GM21825 (cell line): ENCODE data around the gene CPNE7.
"Not testable (repeated sequence)": the region's sequence is repeated elsewhere in the genome, so short reads cannot be mapped to it uniquely, and the experiment has no call there.

Experiments
- ATAC-seq: cut with Tn5 transposase; IDR thresholded peaks from one replicate; pipeline ENCODE4 v1.9.1; 2021; ENCODE audit warnings: mild to moderate bottlenecking, moderate library complexity; ENCODE audit not compliant: unreplicated experiment

The CPNE7 gene

GRCh38 chr16:89621136-89621697 lies 45.7 kb downstream of the CPNE7 start:
- no peak for ATAC-seq

DNA sequence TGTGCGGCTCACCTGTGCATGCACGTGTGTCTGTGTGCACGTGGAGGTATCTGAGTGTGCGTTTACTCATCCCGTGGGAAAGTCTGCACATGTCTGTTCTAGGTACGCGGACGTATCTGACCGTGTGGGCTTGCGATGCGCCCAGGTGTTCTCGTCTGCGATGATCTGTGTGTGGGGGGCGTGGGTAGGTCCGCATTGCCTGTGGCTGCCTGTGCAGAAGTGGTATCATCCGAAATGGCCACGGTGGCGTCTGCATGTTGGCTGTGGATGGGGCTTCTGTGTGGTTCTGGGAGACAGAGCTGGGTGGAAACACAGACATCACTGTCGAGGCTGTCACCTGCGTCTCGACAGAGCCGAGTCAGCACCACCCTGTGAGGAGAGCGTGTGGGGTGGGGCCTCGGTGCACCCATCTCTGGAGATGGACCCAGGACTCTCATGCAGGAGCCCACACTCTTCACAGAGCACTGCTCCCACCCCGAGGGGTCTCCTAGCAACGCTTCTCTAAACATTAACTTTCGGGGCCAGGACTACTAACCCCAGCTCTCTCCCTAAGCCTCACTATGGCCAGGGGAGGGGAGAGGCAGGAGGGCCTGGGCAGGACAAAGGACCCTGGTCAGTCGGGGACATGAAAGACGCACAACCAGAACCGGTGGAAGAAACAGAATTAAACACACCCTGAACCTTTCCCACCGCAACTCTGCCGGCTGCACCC lies 46.3 kb downstream of the CPNE7 start:
- ATAC-seq: no peak

DNA sequence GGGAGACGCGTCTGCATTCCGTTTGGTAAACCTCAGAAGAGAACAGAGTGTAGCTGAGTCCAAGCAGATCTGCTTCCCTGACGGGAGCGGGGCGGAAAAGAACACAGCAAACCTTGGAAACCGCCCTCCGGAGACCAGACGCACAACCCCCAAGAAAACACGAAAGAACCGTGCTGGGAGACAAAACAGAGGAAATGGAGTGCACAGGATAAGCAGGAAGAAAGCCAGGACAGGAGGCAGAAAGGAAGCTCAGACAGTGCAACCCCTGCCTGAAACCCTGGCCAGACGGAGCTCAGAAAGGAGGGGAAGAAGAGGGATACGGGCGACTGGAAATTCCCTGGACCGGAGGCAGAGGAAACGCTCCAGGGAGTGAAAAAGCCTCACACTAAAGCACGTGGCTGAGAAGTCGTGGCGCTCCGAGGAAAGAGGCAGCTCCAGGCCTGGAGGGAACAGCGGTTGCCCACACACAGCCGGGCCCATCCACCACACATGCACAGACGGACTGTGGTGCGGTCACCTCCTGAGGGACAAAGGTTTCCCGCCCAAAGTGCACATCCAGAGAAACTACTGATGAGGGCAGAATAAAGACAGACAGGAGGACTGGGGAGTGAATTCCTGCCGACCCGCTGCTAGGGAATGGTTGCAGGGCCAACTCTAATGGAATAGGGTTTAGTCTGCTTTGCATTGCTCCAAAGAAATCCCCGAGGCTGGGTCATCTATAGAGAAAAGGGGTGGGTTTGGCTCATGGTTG lies 48.1 kb downstream of the CPNE7 start:
- ATAC-seq: no peak

GRCh38 chr16:89624777-89625761 lies 49.5 kb downstream of the CPNE7 start:
- ATAC-seq: no peak

GRCh38 chr16:89629827-89630610 lies 54.5 kb downstream of the CPNE7 start:
- no peak for ATAC-seq

GRCh38 chr16:89633064-89633631 lies 57.6 kb downstream of the CPNE7 start:
- no peak for ATAC-seq

GRCh38 chr16:89634463-89635385 lies 59.2 kb downstream of the CPNE7 start:
- not testable (repeated sequence) for ATAC-seq

GRCh38 chr16:89636663-89637062 lies 61.1 kb downstream of the CPNE7 start:
- no peak for ATAC-seq

GRCh38 chr16:89637379-89637778 lies 61.8 kb downstream of the CPNE7 start:
- ATAC-seq: no peak

GRCh38 chr16:89638455-89638854 lies 62.9 kb downstream of the CPNE7 start:
- no peak for ATAC-seq

GRCh38 chr16:89639385-89639784 lies 63.8 kb downstream of the CPNE7 start:
- no peak for ATAC-seq

DNA sequence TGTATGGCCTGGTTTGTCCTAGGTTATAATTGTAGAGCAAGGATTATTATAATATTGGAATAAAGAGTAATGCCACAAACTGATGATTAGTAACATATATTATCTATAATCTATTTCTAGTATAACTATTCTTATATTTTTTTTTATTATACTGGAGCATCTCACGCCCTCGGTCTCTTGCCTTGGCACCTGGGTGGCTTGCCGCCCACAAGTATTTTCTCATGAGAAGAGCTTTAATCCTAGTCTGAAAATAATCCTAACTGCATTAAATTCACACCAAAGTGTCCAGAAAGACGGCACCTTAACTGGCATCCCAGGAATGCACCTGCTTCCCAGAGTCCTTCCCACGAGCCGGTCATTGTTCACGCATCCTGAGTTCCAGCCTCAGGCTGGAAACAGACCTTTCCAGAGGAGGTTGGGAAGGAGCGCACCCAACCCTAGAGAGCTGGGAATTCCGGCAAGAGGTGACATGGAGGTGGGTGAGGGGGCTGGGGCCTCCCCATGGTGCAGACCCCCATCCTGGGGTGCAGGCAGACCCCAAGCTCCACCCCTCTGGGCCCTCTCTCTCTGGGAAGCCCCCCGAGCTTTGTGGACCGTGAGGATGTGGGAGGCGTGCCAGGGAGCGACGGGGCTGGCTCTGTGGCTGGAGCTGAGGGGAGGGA lies 66.0 kb downstream of the CPNE7 start:
- no peak for ATAC-seq

- ATAC-seq: no peak
Measured at GRCh38 chr16:89642574-89642973, 67.0 kb downstream of the CPNE7 start.

DNA sequence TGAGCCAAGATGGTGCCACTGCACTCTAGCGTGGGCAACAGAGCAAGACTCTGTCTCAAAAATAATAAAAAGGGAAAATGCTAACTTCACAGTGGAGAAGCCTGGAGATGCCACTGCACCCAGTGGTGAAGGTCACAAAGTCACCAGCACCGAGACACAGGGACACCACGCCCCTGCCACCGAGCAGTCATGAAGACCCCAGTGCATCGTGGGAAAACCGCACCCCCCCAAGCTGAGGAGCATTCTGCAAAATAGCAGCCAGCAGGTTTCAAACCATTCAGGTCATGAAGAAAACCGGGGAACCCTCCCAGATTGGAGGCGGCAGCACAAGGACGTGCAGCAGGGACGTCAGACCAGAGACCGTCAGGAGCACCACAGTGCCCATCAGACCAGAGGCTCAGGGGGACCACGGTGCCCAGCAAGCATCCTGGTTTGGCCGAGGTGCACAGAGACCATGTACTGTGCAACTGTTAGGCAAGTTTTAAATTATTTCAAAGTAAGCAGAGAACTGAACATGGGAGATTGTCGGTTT lies 68.3 kb downstream of the CPNE7 start:
- ATAC-seq: no peak

- no peak for ATAC-seq
Measured at GRCh38 chr16:89645122-89645521, 69.6 kb downstream of the CPNE7 start.

GRCh38 chr16:89646270-89646669 lies 70.7 kb downstream of the CPNE7 start:
- ATAC-seq: no peak
